Panc1 (cell line): ENCODE data around the gene CES3. TPM values are rescaled to one million over a fixed set of nuclear protein-coding genes. Genes with fewer than 3 reads are reported as not detected.

ENCODE experiments used
- ATAC-seq: fragments of 200-7000 bp; cut with Tn5 transposase; 2 replicates; pipeline ENCODE4 v1.9.1; 2020; ENCODE audit warnings: mild to moderate bottlenecking, moderate library complexity
- BruUV-seq: library from RNA; stranded (reverse); fragments of 400-500 nt; replicated peaks from 2 replicates; lab custom pipeline; 2021; lab: Mats Ljungman, UMichigan
- CTCF ChIA-PET: fragments of 300-600 bp; sonication (Branson Sonifier 250); formaldehyde crosslinking; loops from one replicate; lab custom pipeline; 2022; ENCODE audit warnings: antibody characterized with exemption; lab: Charles Lee
- POLR2A ChIA-PET: fragments of 300-600 bp; sonication (Branson Sonifier 250); formaldehyde crosslinking; loops from one replicate; lab custom pipeline; 2022; ENCODE audit warnings: antibody characterized with exemption; lab: Charles Lee
- DNase-seq: peaks from one replicate; pipeline ENCODE4 v3.0.0-alpha.2; 2010; ENCODE audit warnings: low read depth, low spot score
- H3K27ac ChIP-seq: 2 replicates; pipeline ENCODE4 v1.5.1; 2011; ENCODE audit warnings: mild to moderate bottlenecking, low read length, inconsistent platforms
- H3K27me3 ChIP-seq: fragments of 200-500 bp; sonication (Bioruptor generic); 2 replicates; pipeline ENCODE4 v1.6.0; 2014; ENCODE audit warnings: low read length, inconsistent platforms; ENCODE audit not compliant: control insufficient read depth, insufficient read depth
- H3K36me3 ChIP-seq: fragments of 200-500 bp; sonication (Bioruptor generic); 2 replicates; pipeline ENCODE4 v1.5.1; 2014; ENCODE audit warnings: inconsistent platforms, mild to moderate bottlenecking, low read length, moderate library complexity; ENCODE audit not compliant: control insufficient read depth, insufficient read depth
- H3K4me1 ChIP-seq: 2 replicates; pipeline ENCODE4 v1.5.1; 2011; ENCODE audit warnings: inconsistent platforms, mild to moderate bottlenecking, low read length, moderate library complexity; ENCODE audit not compliant: control insufficient read depth, insufficient read depth
- H3K4me3 ChIP-seq, 2 experiments: 2 replicates each; pipeline ENCODE4 v1.5.1; 2011 to 2012; ENCODE audit warnings: low read depth in 2 of 2, low read length in 2 of 2, mild to moderate bottlenecking in 2 of 2, inconsistent platforms in 1 of 2, moderate library complexity in 1 of 2
- H3K9me3 ChIP-seq: fragments of 200-500 bp; sonication (Bioruptor generic); 2 replicates; pipeline ENCODE4 v1.5.1; 2014; ENCODE audit warnings: low read depth, mild to moderate bottlenecking, inconsistent platforms, low read length, moderate library complexity; ENCODE audit not compliant: control insufficient read depth, insufficient read depth
- POLR2AphosphoS5 ChIP-seq: IDR thresholded peaks from 2 replicates; pipeline ENCODE4 v1.6.1; 2012; ENCODE audit warnings: mild to moderate bottlenecking, low read depth, low read length, moderate library complexity
- SIN3A ChIP-seq: IDR thresholded peaks from 2 replicates; pipeline ENCODE4 v1.6.1; 2012; ENCODE audit warnings: low read depth, mild to moderate bottlenecking, low read length, moderate library complexity, borderline replicate concordance; ENCODE audit not compliant: insufficient read depth
- TCF7L2 ChIP-seq: IDR thresholded peaks from 2 replicates; pipeline ENCODE4 v1.6.1; 2011; ENCODE audit warnings: mild to moderate bottlenecking, low read depth, low read length, inconsistent platforms
- in situ Hi-C: cut with HindIII; loops from 2 replicates; pipeline ENCODE4 v1.10.0; 2016; ENCODE audit warnings: low sequenced_read_pairs, low pct_unique_long_range_greater_than_20kb
- intact Hi-C: fragments of 100-400 bp; cut with micrococcal nuclease; formaldehyde crosslinking; loops from one replicate; pipeline ENCODE4 v1.10.0; 2022; ENCODE audit not compliant: unreplicated experiment
- total RNA-seq: library from RNA; stranded (reverse); gene quantifications from one replicate; pipeline ENCODE4 v1.2.1, GENCODE V29; 2021; ENCODE audit not compliant: unreplicated experiment
- TF ChIP-seq, protein P1 (sequence below): fragments of 450-650 bp; IDR thresholded peaks from 2 replicates; pipeline ENCODE4 v1.5.1; 2017; ENCODE audit warnings: mild to moderate bottlenecking
- TF ChIP-seq, protein P2 (sequence below), 2 experiments: IDR thresholded peaks; 2 replicates each; pipeline ENCODE4 v1.6.1; 2011 to 2012; ENCODE audit warnings: low read depth in 2 of 2, control low read depth in 1 of 2, low read length in 1 of 2, mild to moderate bottlenecking in 1 of 2, moderate library complexity in 1 of 2; ENCODE audit not compliant: insufficient read depth in 1 of 2

CES3 gene
- total RNA-seq, 1 experiment from 2014 or later = not detected

DNA sequence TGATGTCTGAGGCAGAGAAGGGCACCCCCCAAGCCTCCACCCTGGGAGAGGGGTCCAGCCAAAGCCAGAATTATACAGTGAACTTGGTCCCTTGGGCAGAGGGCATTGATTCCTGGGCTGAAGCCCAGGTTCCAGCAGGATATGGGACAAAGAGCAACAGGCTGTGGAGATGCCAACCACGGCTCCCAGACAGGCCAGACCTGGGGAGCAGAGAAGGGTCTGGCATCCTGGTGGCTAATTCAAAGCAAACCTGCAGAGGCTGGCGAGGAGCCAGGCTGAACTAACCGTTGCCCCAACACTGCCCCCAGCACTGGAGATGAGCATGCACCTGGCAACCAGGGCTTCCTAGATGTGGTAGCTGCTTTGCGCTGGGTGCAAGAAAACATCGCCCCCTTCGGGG is 3.0 kb downstream of the CES3 start:
- ChIA-PET POLR2A (no interaction called here), CTCF (no interaction called here)
- BruUV-seq = no TSS peak
- no peaks in the 10 kb centered on the region for H3K27me3 ChIP-seq
- in situ Hi-C loops = no loop called here
- no peak overlapping the region for H3K4me3 ChIP-seq
- no peaks in the 10 kb centered on the region for H3K36me3 ChIP-seq
- H3K27ac ChIP-seq = no peak overlapping the region
- DNase-seq (no peak), ATAC-seq (no peak)
- TF ChIP-seq, protein P1, sequence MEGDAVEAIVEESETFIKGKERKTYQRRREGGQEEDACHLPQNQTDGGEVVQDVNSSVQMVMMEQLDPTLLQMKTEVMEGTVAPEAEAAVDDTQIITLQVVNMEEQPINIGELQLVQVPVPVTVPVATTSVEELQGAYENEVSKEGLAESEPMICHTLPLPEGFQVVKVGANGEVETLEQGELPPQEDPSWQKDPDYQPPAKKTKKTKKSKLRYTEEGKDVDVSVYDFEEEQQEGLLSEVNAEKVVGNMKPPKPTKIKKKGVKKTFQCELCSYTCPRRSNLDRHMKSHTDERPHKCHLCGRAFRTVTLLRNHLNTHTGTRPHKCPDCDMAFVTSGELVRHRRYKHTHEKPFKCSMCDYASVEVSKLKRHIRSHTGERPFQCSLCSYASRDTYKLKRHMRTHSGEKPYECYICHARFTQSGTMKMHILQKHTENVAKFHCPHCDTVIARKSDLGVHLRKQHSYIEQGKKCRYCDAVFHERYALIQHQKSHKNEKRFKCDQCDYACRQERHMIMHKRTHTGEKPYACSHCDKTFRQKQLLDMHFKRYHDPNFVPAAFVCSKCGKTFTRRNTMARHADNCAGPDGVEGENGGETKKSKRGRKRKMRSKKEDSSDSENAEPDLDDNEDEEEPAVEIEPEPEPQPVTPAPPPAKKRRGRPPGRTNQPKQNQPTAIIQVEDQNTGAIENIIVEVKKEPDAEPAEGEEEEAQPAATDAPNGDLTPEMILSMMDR = no peak
- TF ChIP-seq, protein P2, sequence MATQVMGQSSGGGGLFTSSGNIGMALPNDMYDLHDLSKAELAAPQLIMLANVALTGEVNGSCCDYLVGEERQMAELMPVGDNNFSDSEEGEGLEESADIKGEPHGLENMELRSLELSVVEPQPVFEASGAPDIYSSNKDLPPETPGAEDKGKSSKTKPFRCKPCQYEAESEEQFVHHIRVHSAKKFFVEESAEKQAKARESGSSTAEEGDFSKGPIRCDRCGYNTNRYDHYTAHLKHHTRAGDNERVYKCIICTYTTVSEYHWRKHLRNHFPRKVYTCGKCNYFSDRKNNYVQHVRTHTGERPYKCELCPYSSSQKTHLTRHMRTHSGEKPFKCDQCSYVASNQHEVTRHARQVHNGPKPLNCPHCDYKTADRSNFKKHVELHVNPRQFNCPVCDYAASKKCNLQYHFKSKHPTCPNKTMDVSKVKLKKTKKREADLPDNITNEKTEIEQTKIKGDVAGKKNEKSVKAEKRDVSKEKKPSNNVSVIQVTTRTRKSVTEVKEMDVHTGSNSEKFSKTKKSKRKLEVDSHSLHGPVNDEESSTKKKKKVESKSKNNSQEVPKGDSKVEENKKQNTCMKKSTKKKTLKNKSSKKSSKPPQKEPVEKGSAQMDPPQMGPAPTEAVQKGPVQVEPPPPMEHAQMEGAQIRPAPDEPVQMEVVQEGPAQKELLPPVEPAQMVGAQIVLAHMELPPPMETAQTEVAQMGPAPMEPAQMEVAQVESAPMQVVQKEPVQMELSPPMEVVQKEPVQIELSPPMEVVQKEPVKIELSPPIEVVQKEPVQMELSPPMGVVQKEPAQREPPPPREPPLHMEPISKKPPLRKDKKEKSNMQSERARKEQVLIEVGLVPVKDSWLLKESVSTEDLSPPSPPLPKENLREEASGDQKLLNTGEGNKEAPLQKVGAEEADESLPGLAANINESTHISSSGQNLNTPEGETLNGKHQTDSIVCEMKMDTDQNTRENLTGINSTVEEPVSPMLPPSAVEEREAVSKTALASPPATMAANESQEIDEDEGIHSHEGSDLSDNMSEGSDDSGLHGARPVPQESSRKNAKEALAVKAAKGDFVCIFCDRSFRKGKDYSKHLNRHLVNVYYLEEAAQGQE (IDR thresholded peaks at IDR 0.05; ENCODE audit: insufficient read depth in 1 of 2, low read depth in 2 of 2, low read length in 1 of 2) = no peak
- intact Hi-C loops = no loop called here
- no peaks in the 10 kb centered on the region for H3K9me3 ChIP-seq
- no peaks in the 10 kb centered on the region for H3K4me1 ChIP-seq

DNA sequence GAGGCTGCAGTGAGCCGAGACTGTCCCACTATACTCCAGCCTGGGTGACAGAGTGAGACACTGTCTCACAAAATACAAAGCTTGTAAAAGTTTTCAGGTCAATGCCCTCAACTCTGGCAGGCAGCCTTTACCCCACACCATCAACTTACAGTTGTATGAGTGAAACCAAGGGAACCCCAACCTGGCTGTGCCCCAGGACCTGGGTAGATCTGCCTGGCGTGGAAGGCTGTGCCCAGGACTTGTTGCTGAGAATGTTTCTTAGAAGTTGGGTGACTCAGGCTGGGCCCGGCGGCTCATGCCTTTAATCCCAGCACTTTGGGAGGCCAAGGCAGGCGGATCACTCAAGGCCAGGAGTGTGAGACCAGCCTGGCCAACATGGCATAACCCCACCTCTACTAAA is 7.8 kb downstream of the CES3 start:
- TF ChIP-seq, protein P1 = no peak
- TF ChIP-seq, protein P2 (IDR thresholded peaks at IDR 0.05; ENCODE audit: insufficient read depth in 1 of 2, low read depth in 2 of 2, low read length in 1 of 2) = no peak
- TF ChIP-seq POLR2AphosphoS5 (no peak), TCF7L2 (no peak), SIN3A (no peak)
- ATAC-seq (no peak), DNase-seq (no peak)
- Histone ChIP-seq H3K4me3 (no peak overlapping the region), H3K27me3 (no peaks in the 10 kb centered on the region), H3K36me3 (no peaks in the 10 kb centered on the region), H3K27ac (no peak overlapping the region), H3K4me1 (no peaks in the 10 kb centered on the region), H3K9me3 (no peaks in the 10 kb centered on the region)
- intact Hi-C loops (no loop called here), in situ Hi-C loops (no loop called here)
- CTCF ChIA-PET = no interaction called here
- POLR2A ChIA-PET = no interaction called here
- BruUV-seq = no TSS peak
